HG03103 (cell line): ENCODE results near the gene SIPA1.

Source experiments
- ATAC-seq: cut with Tn5 transposase; IDR thresholded peaks from one replicate; pipeline ENCODE4 v1.9.1; 2021; ENCODE audit warnings: low read depth; ENCODE audit not compliant: unreplicated experiment

The SIPA1 gene

DNA sequence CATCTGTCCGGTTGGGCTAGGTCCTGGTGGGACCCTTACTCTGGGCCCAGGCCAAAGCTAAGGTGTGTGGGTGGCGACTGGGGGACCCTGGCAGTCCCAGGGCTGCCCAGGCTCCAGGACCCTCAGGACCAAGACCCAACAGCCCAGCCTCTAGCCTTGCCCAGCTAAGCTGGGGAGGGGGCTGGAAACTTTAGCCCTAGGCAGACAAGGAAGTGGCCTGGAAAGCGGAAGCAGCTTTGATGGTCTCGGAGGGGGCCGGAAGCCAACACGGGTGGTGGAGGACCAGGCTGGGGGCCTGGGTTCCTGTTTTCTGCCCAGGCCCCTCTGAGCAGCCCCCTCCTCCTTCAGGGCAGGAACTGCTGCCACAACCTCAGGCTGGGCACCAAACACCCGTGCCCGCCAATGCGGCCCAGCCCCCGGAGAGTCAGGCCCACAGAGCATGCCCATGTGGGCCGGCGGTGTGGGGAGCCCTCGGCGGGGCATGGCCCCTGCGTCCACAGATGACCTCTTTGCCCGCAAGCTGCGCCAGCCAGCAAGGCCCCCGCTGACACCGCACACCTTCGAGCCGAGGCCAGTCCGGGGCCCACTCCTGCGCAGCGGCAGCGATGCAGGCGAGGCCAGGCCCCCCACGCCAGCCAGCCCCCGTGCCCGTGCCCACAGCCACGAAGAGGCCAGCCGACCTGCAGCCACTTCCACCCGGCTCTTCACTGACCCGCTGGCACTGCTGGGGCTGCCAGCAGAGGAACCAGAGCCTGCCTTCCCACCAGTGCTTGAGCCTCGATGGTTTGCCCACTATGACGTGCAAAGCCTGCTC, 2.8 kb downstream of the SIPA1 start:
- ATAC-seq: no peak

DNA sequence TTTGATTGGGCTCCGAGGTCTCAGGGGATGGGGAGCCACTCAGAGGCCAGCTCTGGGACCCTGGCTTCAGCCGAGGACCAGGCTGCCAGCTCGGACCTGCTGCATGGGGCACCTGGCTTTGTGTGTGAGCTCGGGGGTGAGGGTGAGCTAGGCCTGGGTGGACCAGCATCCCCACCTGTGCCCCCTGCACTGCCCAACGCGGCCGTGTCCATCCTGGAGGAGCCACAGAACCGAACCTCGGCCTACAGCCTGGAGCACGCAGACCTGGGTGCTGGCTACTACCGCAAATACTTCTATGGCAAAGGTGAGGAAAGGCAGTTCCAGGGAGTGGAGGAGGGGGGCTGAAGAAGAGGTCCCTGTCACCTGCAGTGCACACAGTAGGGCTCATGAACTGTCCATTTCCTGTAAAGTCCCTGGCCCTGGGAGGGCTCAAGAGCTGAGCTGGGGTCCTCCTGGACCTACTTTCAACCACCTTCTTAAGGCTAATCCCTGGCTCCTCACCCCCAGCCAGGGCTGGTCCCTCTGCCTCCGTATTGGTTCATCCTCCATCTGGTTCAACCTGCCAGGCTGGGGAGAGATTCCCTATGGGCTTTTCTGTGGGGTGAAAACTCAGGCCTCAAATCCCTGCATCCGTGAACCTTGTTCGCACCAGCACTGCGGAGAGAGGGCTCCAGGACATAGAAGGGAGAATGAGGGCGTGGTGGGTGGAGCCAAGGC, 3.6 kb downstream of the SIPA1 start:
- no peak for ATAC-seq

DNA sequence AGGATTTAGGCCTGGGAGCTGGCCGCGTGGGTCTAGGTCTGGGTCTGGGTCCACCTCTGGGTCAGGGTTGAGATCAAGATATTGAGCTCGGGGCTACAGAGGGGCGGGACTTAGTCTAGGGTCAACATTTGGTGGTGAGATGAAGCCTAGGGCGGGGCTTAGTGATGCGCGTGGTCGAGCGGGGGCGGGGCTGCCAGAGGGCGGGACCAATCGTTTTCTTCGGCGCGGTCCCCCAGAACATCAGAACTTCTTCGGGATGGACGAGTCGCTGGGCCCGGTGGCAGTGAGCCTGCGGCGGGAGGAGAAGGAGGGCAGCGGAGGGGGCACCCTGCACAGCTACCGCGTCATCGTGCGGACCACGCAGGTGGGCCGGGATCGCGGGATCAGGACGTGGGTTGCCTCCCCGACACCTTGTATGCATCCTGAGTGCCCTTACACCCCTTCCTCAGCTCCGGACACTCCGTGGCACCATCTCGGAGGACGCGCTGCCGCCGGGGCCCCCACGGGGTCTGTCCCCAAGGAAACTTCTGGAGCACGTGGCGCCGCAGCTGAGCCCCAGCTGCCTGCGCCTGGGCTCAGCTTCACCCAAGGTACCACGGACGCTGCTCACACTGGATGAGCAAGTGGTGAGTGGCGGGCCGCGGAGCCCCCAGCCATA, 4.2 kb downstream of the SIPA1 start:
- ATAC-seq: no peak

DNA sequence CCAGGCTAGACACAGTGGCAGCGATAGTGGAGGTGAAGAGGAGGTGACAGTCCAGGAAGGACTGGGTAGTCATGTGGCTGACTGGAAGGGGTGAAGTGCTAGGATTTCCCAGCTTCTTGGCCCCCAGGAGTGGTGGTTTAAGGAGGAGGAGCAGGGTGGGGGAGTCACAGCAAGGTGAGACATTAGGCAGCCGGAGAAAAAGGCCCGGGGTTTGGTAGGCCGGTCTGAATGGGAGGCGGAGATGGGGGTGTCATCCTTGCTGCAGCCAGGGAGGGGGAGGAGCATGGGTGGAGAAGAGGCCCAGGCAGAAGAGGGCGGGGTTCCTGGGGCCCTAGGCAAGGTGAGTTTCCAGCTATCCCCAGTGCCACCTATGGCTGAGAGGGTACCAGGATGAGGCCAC, 6.1 kb downstream of the SIPA1 start:
- no peak for ATAC-seq

DNA sequence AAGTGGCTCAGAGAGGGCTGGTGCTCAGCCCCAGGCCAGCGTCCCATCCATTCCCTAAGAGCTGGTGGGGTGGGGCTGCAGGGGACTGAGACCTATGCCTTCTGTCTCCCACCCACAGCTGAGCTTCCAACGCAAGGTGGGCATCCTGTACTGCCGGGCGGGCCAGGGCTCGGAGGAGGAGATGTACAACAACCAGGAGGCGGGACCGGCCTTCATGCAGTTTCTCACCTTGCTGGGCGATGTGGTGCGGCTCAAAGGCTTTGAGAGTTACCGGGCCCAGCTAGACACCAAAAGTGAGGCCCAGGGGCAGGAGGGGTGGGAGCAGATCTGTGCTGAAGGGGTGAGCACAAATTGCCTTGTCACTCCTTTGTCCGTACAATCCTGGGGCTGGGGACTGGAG, 6.9 kb downstream of the SIPA1 start:
- ATAC-seq: no peak

DNA sequence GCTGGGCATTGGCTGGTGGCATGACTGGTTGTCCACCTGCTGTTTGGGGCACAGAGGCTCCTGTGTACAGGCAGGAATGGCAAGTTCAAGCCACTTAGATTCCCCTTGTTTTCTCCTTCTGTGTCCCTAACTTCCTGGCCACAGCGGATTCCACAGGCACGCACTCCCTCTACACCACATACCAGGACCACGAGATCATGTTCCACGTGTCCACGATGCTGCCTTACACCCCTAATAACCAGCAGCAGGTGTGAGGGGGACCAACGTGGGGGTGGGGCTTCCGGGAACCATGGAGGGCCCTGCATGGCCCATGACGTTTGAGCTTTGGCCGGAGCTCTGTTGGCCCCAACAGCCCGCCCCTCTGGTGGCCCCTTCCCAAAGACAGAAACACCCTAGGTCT, 7.8 kb downstream of the SIPA1 start:
- no peak for ATAC-seq

DNA sequence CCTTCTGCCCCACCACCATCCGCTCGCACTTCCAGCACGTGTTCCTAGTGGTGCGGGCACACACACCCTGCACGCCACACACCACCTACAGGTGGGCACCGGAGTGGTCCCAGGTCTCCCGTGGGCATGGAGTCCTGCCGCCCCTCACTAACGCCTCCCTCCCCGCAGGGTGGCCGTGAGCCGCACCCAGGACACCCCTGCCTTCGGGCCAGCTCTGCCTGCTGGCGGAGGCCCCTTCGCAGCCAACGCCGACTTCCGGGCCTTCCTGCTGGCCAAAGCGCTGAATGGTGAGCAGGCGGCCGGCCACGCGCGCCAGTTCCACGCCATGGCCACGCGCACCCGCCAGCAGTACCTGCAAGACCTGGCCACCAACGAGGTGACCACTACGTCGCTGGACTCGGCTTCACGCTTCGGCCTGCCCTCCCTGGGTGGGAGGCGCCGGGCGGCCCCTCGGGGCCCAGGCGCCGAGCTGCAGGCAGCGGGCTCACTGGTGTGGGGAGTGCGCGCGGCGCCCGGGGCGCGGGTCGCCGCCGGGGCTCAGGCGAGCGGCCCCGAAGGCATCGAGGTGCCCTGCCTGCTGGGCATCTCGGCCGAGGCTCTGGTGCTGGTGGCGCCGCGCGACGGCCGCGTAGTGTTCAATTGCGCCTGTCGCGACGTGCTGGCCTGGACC, 8.5 kb downstream of the SIPA1 start:
- no peak for ATAC-seq

DNA sequence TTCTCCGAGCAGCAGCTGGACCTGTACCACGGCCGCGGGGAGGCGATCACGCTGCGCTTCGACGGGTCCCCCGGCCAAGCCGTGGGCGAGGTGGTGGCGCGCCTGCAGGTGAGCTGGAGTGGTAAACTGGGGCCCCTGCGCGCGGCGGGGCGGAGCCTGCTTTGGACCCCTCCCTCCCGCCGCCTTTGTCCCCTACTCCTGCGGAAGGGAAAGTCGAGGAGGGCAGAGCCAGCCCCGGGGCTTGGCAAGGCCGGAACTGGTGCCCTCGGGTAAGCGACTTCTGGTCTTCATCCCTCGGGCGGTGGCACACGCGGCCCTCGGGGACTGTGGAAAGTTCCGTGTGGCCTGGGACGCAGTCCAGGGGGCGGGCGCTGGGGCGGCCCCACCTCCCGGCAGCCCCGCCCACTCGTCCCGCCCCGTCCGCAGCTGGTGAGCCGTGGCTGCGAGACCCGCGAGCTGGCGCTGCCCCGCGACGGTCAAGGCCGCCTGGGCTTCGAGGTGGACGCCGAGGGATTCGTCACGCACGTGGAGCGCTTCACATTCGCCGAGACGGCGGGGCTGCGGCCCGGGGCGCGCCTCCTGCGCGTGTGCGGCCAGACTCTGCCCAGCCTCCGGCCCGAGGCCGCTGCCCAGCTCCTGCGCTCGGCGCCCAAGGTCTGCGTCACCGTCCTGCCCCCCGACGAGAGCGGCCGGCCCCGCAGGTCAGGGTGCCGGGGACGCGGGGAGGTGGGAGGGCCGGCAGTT, 9.2 kb downstream of the SIPA1 start:
- no peak for ATAC-seq

DNA sequence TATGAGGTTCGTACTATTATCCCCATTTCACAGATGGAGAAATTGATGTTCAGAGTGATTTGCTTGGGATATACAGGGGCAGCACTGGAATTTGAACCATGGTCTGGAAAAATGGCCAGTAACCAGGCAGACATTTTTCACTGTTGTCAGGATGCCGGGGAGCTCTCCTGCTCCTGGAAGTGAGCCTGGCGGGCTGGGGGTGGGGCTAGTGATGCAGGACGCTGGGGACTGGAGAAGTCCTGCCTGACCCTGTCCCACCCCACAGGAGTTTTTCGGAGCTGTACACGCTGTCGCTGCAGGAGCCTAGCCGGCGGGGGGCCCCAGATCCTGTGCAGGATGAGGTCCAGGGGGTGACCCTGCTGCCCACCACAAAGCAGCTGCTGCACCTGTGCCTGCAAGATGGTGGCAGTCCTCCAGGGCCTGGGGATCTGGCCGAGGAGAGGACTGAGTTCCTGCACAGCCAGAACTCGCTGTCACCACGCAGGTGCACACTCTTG, 11.1 kb downstream of the SIPA1 start:
- ATAC-seq: no peak

DNA sequence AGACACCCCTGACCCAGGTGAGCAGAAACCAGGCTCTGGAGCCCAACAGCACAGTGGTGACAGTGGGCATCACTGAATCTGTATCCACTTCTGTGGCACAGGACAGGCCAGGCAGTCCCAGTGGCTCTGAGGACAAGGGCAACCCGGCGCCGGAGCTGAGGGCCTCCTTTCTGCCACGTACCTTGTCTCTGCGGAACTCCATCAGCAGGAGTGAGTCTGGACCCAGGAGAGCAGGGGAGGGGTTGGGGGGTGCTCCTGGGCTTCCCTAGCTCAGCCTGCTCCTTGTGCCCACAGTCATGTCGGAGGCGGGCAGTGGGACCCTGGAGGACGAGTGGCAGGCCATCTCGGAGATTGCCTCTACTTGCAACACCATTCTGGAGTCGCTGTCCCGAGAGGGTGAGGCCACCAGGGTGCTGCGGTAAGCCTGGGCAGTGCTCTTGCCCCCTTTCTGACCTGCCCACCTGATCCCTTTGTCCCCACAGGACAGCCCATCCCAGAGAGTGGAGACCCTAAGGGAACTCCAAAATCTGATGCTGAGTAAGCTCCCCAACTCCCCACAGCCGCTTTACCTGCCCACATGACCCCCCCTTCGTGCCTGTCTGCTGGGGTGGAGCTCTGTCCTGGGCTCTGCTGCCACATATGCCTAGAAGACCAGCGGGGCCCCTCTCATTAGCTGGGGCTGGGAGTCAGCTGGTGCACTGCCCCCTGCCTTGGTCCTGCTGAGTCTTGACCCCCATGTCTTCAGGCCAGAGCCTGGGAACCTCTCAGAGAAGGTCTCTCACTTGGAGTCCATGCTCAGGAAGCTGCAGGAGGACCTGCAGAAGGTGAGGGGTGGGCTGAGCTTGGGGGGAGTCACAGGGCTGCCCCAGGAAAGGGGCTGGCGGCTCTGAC, 12.0 kb downstream of the SIPA1 start:
- no peak for ATAC-seq

DNA sequence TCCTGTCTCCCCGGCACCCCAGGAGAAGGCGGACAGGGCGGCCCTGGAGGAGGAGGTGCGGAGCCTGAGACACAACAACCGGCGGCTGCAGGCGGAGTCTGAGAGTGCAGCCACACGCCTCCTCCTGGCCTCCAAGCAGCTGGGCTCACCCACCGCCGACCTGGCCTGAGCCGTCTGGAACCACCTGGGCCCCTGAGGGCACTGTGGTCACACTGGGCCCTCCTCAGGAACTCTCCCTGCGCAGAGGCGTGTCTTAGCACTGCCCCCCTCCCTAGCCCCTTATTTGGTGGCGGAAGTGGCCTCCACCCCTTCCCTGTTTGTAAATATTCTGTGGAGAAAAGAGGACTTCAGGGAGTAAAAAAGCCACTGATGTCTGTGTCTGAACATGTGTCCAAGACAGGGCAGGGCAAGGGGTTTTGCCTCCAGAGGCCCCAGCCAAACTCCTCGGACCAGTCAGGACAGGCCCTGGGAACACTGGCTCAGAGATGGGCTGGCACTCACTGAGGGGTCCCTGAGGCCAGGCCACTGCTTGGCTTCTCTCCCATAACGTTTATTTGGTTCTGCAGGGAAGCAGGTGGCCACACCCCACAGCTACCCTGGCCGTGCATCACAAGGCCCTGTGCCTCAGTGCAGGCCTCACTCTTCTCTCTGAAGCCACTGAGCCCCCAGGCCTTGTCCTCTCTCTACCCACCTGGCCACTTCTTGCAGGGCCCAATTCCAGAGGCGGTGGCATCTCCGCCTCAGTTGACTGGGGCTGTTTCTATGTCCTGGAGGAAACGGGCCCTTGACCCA, 12.8 kb downstream of the SIPA1 start:
- no peak for ATAC-seq

DNA sequence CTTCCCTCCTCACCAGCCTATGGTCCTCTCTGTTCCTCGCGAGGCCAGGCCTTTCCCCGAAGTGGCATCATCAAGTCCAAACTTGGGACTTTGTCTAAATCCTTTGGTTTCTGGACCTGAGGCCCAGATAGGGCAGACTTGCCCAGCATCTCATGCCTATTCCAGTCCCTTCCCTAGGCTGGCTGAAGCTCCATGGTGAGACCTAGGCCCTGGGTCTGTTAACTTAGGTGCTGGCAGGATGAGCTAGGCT, 13.4 kb downstream of the SIPA1 start:
- ATAC-seq: no peak

DNA sequence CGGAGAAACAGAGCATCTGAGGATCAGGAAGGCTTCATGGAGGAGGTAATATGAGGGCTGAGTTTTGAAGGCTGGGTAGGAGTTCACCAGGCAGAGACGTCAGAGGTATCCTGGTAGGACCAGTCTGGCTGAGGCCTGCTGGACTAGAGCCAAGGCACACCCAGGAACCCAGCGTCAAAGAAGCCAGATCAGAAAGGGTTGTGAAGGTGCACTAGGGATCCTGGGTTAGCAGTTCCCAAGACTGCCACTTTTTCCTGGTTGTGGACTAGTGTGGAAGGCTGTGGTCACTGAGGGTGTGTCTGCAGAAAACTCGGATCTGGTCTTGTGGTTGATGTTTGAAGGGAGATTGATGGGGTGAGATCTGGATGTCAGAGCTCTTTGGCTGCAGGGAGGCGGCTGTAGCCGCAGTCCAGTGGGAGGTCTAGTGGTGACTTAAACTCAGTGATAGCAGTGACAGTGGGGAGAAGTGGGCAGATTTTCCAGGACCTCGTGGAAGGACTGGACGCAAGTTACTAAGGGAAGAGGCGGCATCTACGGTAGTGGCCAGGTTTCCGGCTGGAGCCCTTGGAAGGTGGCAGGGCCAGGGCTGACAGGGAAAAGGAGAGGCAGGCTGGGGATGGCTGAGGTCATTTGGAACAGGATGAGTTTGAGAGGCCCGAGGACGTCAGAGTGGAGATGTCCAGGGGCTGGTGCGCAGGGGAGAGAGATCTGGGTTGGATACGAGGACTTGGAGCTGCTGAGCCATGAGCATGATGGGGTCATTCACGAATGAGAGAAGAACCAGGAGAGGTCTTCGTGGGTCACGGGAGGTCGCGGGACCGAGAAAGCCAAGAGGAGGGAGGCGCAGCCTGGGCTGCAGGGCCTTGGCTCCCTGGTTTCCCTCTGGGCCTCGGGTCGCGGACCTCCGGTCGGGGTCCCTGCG, 13.9 kb downstream of the SIPA1 start:
- ATAC-seq: no peak

DNA sequence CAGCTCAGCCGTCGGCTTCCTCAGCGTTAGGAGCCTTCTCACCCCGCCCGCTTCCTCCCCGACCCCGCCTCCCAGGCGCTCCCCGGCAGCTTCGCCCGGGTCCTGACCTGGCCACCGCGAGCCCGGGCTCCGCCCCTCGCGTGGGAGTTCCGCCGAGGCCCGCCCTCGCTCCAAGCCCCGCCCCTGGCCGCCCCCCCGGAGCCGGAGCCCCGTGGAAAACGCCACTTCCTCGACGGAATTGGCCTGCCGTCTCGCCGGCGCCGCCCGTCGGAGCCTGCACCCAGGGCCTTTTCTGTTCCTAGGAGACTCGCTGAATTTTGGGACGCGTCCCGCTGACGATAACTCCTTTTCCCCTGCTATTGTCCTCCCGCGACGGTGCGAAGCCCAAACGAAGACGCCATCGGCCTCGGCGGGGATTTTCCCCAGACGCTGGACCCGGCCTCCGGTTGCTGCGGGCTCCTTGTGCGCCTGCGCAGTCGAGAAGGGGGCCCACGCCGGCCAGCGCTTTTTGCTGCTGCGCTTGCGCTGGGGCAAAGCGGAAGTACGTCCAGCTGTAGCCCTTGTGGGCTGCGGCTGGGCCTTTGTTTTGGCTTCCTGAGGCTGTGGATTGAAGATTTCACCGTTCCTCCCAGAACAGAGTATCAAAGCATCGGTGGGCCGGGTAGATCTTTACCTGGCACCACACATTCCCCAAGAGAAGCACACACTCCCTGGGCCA, 14.8 kb downstream of the SIPA1 start:
- peak; percentile 63 for ATAC-seq

DNA sequence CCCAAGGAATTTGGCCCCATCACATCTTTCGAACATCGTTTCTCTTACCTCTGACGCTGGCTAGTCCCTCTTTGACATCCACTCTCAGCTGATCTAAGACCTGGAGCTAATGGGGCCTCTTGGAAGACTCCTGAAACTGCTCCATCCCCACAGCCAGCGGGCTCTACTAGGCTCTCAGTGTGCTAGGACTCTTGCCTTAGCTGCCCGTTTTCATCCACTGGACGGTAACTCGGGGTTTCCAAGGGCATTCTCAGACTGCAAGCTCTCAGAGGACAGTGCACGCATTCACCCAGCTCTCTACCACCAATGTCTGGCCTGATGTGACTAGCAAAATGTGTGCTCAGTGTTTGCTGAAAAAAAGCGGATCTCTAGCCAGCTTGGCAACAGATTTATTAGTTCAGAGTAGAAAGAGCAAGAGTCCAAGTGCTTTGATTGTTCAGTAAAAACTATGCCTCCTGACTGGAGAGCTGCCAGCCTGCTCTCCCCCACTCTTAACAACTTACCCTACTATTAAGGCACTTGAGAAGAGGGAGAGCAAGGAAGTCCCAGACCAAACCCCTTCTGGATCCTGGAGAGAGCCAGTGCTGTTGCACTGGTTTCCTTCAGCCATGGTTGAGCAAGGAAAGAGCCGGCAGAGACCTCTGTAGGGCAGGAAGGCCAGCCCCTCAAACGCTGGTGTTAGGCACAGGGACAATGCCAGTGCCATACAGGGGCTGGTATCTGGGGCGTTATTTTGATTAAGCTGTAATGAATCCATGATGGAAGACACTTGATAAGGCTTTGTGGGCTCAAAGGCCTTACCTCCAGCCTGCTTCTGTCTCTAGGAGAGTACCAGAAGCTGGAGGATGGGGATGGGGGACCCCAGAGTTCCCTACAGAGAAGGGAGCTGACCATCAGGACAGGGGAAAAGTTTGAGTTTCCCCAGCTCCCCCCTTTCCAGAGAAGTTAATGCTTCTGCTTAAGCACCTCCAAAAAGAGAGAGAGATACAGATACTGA, 15.6 kb downstream of the SIPA1 start:
- ATAC-seq: peak; percentile 6
